Measurements from ENCODE around the gene DNAH3.
"Not testable (repeated sequence)": the region's sequence is repeated elsewhere in the genome, so short reads cannot be mapped to it uniquely, and the experiment has no call there.

DNA sequence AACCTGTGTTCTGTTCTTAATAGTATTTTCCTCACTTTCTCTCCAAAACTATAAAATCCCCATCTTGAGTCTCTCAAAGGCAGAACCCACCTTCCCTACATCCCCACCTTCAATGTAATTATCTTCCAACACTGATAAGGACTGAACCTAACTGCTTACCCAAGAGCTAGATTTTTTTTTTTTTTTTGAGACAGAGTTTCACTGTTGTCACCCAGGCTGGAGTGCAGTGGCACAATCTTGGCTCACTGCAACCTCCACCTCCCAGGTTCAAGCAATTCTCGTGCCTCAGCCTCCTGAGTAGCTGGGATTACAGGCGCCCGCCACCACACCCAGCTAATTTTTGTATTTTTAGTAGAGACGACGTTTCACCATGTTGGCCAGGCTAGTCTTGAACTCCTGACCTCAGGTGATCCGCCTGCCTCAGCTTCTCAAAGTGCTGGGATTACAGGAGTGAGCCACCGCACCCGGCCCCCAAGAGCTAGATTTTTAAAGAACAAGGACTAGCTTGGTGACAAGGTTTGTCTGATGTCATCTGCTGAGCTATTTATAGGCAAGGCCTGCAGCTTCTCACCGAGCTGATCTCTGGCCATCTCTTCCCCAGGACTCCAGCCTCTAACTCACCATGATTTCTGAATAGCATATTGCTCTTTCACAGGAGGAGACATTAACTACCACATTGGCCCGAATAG lies 220.8 kb downstream of the DNAH3 start:
- TF ChIP-seq POLR2A (IDR thresholded peaks at IDR 0.05; ENCODE audit: low read length); GATA1 (IDR thresholded peaks at IDR 0.05; ENCODE audit: low read depth, low read length): not testable (repeated sequence)

Measured in erythroblast (primary cell).